ENCODE results near the gene TSPAN18.

Gene TSPAN18

DNA sequence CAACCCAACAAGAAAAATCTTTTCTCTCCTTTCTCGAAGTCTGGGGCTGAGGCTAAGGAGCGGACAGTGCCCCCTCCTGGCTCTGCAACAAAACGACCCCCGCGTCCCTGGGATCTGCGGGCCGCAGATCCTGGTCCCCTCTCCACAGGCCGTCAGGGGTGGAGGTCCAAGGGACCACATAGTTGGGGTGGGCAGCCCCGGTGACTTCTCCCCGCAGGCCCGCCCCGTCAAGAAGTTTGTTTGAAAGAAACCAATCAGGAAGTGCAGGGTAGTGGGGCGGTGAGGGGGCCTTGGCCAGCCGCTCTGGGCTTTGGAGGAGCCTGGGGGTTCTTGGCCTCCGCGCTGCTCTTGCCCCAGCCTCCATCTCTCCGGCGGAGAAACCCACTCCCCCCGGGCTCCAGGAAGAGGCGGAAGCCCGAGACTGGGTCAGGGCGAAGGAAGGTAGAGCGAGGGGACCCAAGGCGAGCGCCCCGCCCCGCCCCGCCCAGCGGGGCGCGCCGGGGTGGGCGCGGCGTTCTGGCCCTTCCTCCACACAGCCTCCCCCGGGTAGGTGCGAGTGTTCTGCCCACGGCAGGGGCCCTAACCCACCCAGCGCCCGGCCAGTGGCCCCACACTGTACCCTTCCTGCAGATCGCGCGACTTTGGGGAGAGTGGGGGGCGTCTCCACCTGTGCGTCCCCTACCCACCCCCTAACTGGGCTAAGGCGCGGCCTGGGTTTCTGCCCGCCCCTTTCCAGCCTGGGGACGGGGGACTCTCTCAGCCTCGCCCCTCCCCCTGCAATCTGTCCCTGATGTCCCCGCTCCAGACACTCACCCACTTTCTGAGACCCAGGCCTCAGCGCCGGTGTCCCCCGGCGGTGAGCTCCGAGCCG, 222.6 kb downstream of the TSPAN18 start:
- DNase-seq = peak; percentile 47

DNA sequence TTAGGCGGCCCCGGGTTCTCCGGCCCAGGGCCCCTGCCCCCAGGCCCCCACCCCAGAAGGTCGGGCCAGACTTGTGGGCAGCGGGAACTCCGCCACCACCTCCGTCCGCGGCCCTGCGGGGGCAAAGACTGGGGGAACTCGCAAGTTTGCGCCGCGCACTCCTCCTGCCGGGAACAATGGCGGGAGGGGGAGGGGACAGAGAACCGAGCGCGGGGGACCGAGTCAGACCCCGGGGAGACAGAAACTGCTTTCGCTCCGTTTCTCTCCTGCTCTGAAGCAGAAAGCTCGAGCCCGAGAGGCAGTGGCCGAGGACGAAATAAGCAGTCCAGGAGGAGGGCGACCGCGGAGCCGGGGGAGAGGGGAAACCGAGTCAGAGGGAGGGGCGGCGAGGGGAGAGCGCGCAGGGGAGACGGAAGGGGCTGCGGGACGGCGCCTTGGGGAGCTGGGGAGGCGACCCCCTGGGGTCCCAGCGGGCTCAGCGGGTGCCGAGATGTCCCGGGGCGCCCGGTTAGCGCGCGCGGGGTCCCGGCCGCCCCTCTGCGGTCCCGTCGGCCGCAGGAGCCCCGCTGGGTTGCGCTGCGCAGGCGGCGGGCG, 223.4 kb downstream of the TSPAN18 start:
- peak; percentile 44 for DNase-seq

DNA sequence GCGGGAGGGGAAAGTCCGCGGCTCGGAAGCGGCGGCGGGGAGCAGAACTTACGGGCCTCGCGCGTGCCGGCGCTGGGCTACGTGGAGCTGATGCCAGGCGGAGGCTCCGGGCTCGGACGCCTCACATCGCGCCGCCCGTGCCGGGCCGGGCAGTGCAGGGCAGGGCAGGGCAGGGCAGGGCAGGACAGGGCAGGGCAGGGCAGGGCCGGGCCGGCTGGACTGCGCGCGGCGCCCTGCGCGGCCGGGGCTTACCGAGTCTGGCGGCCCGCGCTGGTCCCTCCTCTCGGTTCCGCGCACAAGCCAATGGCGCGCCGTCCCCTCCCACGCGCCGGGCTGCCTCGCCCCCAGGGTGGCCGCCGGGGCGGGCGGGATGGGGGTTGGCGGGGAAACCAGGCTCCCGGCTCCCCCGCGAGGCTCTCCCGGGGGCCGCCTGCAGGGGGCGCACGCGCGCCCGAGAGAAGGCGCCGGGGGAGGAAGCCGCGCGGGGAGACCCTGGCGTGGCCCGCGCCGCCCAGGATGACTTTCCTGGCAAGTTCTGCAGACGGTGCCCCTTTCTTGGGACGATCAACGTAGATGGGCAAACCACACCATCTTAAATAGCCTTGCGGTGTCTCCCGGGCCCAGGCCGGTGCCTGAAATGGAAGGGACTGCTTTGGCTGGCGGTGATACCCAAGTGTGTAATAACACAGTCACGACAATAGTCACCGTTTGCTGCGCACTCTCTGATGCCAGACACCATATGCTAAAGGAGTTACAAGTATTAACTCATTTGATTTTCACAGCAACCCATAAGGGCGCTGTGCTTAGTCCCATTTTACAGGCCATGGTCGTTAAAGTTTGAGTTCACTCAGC, 224.1 kb downstream of the TSPAN18 start, which contains the start of gene TP53I11:
TP53I11 (minus strand) TSS at position 259 of the 852 bp plus-strand sequence. CDS start 12,548 bp downstream, outside the sequence.
- peak; percentile 68 for DNase-seq

DNA sequence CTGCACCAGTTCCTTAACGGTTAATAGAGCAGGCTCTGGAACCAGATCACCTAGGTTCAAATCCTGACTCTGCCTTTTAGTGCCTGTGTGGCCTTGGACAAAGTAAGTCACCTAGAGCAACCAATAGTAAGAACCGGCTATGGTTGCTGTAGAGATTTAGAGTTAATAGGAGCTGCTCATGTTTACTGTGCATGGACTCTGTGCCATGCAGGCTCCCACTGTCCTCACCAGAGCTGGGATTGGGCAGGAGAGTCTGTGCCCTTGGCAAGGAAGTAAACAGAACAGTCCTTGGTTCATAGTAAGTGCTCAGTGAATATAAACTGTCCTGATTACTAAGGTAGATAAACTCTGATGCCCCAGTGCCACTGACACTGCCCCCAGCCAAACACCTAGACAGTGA, 225.3 kb downstream of the TSPAN18 start:
- no peak for DNase-seq

DNA sequence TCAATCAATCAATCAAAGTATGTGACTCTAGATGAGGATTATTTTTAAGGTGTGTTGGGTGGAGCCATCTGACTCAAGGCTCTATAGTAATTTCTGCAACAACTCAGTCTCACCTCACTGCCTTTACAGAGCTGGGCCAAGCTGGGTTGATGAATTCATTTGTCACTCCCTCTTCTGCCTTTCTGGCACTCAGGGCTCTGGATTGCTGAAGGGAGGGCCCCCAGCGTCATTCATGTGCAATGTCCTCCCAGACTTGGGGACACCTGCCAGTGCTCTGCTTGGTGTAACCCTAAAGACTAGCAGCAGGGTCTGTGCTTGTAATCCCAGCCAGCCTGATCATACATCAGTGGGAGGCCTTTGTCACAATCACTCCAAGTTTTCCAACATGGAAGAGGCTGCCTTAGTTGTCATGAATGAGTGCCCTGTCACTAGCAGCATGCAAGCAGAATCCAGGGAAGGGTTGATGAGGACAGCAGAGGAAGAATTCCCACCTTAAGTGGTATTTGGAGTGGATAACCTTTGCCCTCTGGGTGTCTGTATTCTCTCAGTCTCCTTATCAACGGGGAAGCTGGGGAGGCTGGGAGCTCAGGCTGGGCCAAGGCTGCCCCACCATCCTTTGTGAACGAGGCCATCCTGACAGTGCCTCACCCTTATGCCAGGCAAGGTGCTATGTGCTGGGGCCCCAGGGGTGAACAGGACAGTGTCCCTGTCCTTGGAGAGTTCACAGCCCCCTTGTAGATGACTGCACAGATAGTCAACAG, 225.9 kb downstream of the TSPAN18 start:
- DNase-seq = no peak

DNA sequence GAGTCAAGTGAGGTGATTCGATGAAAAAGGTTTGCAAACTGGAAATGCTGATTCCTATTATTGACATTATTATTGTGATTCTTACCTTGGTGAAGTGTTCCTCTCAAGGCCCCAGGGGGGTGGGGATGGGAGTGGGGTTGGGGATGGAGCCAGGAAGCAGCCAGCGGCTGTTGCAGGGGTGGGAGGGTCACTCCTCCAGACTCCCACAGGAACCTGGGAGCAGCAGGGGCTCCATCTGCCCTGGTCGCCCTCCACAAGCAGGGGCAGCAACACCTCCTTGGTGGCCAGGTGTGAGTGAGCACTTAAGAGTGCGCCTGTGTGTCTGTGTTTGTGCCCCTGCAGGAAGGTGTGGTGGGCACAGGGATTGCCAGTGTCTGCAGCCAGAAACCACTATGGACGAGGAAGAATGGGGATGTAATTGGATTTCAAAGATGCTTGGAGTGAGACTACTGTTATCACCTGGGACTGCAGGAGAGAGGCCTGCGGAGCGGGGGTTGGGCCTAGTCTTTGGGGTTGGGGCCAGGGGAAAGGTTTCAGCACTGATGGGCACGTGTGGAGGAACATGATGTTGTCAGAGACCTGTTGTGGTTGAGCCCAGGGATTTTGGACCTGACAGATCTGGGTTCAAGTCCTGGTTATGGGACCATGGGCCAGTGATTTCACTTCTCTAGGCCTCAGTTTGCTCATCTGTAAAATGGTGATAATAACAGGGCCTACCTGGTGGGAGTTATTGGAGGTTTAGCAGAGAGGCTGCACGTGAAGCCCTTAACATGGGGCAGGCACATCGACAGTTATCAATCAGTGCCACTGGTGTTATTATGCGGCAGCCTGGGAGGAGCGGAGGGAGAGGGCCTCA, 227.5 kb downstream of the TSPAN18 start:
- DNase-seq = no peak

DNA sequence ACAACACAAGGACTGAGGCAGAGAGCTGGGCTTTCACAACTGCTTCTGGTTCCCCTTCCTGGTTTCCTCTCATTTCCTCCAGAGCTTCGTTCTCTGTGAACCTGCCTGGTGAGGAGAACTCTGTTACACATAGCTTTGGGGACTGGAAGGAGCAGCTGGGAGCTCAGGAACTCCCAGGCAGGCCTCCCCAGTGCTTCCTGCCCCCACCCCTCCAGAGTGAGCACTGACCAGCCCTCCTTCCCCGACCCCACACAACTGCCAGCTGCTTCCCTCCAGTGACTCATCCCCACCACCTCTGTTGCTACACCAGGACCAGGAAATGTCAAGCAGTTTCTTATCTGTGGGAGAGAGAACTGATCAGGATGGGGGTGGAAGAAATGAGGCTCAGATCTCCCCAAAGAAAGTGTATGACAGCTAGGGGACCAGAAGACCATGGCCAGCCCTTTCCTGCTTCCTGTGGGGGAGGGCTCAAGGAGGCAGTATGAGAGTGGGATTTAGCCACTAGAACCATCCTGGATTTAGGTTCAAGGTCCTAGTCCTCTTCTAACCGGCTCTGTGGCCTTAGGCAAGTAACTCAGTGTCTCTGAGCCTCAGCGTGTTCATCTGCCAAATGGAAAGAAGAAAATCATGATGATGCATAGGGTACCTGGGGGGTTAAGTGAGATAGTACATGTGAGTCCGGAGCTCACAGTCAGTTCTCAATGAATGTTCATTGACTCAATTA, 228.4 kb downstream of the TSPAN18 start:
- no peak for DNase-seq

DNA sequence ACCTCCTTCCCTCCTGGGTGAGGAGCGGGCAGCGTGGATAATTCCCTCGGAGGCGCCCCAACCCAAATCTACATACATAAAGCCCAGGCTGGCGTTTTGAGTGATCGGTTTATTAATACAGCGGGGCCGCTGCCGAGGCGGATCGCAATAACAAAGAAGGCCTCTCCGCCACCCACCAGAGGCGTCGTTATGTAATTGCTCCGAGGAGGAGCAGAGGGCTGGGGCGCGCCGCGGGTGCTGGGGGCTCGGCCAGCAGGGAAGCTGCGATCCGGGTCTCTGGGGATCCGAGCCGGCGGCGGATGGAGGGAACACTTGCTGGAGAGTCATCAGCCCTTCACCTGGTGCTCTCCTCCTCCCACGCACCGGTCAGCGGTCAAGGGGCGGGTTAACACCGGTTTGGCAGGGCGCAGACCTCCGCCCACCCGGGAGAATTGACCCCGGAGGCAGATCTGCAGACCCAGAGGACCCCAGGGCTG, 230.3 kb downstream of the TSPAN18 start:
- DNase-seq = no peak

DNA sequence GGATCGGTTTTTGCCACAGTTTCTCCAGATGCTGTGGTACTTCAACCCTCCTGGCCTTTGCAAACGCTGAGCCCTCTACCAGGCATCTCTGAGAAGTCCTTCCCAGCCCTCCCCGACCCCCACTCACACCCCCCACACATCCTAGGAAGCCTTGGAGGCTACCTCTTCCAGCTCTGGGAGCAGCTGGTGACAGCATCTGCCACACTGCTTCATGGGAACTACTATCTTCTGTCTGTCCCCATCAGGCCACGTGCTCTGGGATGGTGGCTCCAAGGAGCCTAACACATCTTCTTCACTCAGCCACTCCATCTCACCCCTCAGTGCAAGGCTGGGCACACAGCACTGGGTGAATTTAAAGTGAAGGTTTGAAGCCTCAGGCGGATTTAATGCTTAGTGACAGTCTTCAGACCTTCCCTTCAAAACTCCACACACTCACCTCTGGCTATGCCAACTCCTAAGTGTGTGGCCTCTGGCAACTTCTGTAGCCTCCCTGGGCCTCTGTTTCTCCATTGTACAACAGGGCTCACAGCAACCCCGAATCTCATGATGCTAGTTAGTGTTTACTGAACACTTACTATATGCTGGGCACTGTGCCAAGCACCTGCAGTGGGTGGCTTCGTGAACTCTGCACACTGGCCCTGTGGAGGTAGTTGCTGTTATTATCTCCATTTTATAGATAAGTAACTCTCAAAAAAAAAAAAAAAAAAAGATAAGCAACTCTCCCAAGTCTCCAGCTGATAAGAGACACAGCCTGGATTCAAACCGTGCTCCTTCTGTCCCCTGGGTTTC, 231.2 kb downstream of the TSPAN18 start:
- DNase-seq = no peak

DNA sequence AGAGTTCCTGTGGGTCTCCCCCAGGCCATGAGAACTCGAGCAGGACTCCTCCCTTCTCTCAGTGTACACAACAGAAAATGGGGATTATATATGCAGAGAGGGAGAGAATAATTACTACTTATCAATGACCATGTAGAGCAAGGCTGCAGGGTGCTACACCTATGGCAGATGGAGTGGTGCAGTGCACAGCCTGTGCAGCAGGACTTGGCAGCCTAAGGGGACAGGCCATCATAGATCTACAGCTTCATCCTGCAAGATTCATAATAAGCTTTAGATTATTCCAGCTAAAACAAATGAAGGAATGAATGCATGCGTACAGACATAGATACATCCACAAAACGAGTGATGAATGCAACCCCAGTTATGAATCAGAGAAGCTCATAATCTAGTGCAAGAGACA, 232.3 kb downstream of the TSPAN18 start:
- DNase-seq = no peak

DNA sequence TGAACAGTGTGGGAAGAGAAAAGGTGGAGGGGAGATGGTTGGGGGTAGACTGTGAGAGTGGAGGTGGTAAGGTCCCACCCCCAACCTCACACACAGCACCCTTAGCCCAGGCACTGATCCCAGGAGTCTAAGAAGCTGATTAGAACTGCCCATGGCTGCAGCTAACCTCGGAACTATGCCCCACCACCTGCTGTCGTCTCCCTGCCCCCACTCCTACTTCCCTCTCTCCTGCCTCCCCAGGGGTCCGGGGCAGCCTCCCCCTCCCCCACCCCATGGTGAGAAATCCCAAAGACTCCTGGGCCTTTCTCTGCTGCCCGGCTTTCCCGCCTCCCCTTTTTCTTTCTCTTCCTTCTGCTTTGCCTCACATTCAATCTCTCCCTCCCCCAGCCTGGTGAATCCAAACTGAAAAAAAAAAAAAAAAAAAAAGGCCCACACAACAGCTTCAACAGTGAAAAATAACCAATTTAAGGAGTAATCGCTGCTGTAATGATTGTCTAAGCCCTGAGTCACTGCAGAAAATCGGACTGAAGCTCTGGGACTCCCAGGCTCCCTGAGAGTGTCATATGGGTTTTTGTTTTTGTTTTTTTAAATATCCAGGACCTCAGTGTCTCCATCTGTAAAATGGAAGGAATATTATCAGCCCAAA, 233.6 kb downstream of the TSPAN18 start:
- no peak for DNase-seq

DNA sequence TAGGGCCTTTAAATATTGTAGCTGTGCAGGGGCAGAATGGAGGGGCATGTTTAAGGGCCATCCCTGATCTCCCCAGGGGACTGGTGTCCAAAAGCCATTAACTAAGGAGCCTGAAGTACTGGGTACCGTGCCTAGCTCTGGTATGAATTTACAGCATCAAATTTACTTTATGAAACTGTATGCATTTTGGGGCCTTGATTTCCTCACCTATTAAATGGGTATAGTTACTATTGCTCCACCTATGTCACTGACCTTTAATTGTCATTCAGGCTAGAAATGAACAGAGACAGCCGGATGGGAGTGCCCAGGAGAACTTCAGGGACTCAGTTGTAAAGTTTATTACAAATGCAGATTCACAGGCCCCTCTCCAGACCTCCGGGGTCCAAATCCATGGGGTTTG, 235.7 kb downstream of the TSPAN18 start:
- DNase-seq = no peak

DNA sequence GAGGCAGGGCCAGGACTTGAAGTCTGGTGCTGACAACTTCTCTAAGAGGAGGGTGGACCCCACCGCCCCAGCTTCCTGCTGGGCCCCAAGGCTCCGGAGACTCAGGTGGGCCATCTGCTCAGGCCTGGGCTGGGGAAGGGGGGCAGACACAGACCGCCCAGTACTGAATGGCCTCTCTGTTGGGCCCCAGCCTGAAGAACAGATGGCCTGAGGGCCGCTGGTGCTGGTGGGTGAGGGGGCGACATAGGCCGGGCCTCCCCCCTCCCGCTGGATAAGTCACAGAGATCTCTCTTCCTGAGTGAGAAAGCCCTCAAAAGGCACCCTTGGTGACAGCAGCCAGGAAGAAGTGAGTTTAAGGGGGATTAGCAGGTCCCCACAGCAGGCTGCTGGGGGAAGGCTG, 236.4 kb downstream of the TSPAN18 start:
- no peak for DNase-seq

DNA sequence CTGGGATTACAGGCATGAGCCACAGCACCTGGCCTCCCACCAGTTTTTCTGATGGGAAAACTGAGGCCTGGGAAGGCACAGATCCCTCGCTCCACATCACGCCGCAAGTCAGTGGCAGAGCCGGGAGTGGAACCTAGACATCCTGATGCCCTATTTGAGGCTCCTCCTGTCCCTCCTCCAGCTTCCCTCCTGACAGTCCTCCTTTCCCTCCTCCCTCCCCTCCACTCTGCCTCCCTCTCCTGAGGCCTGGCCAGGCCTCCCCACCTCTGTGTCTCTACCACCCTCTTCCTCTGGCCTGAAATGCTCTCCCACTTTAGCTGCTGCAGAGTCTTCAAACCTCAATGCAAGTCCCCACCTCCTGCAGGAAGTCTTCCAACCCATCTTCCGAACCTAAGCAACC, 237.2 kb downstream of the TSPAN18 start:
- no peak for DNase-seq

DNA sequence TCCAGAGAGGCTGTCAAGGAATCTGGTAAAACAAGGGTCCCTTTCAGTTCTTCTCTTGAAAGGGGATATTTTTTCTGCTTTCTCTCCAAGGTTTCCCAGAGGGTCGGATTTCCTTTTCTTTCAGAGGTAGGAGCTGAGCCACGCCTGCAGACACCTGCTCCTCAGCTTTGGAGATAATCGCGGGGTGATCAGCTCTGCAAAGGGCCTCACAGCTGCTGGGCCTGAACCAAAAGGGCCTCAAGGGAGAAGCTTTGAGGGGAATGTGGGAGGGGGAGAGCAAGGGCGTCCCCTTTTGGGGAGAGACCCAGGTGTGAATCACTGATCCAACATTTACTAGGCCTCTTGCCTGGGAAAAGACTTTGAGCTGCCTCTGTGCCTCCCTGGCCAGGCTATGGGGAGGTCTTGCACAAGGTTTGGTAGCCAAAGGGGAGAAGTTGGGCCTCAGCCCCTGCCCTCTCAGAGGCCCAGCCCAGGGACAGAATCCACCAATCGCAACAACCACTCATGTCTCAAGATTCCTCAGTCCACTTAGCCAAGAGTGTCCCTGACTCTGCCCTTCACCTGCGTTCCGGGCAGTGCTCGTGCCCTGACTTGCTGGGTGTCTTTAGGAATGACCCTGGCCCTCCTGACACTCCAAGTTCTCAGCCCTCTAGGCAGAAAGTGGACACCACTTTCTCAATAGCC, 237.9 kb downstream of the TSPAN18 start:
- DNase-seq = no peak

DNA sequence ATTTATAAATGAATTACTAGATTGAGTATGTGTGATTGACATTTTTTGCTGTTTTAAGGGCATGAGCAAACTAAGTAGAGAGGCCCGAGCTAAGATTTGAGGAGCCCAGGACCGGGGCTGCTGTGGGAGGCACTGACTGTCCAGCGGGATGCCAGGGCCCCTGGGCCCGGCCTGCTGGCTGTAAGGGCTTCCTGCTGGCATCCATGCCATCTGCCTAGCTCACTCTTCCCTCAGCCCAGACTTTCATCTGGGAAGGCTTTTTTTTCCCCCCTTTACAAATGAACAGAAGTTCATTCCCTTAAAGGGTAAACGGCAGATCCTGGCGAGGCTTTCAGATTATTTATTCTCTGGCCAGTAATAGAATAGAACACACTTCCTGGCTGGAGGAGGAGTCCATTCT, 239.9 kb downstream of the TSPAN18 start:
- DNase-seq = no peak

DNA sequence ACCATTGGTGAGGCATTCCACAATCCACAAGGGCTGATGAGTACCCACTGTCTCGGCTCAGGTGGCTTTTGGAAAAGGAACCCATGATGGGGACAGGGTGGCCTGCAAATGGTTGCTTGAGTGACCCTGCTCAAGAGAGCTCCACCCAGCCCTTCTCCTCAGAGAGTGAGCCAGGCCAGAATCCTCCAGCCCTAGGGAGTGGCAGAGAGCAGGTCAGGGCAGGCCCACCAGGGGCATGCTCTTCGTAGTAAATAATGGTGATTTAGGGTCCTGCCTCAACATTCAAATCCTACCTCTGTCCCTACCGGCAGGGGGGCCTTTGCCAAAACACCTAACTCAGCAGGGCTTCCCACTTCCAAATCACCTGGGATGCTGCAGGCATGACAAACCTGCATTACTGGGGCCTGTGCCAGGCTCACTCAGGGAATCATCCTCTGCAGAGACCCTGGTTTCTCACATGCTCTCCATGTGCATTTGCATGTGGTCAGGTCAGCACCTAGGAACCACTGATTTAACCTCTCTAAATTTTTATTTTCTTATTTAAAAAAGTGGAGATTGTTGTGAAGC, 241.3 kb downstream of the TSPAN18 start:
- DNase-seq = no peak

DNA sequence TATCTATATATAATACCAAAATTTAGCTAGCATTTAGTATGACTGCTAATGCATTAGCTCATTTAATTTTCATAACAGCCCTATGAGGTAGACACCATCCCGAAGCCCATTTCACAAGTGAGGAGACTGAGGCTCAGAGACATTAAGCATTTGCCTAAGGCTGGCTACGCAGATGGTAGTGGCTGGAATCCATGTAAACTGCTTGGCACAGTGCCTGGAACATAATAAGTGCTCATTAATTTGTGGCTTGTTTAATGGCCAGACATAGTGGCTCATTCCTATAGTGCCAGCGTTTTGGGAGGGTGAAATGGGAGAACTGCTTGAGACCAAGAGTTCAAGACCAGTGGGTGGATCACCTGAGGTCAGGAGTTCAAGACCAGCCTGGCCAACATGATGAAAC, 241.7 kb downstream of the TSPAN18 start:
- DNase-seq = no peak
